K562 (cell line): Measurements from ENCODE around the gene CLSTN2. TPM values are rescaled to one million over a fixed set of nuclear protein-coding genes. Genes with fewer than 3 reads are reported as not detected.

ENCODE experiments used
- ATAC-seq: fragments of 200-7000 bp; cut with Tn5 transposase; 3 replicates; pipeline ENCODE4 v1.9.1; 2020; ENCODE audit warnings: moderate library complexity
- BruUV-seq: library from RNA; stranded (reverse); fragments of 400-500 nt; replicated peaks from 2 replicates; lab custom pipeline; 2021; lab: Mats Ljungman, UMichigan
- CTCF ChIA-PET: fragments of 300-600 bp; formaldehyde crosslinking; extraction: SDS; loops from one replicate; lab custom pipeline; 2021; ENCODE audit warnings: low intra/inter-chr PET ratio; lab: Yijun Ruan, JAX
- POLR2A ChIA-PET: fragments of 300-600, 350-650 bp; sonication (Branson Sonifier 250); formaldehyde crosslinking; extraction: SDS; loops from one replicate; lab custom pipeline; 2021; ENCODE audit warnings: antibody characterized with exemption, inconsistent platforms; lab: Yijun Ruan, JAX
- DNase-seq, 4 experiments: peaks; one replicate each; pipeline versions ENCODE4 v3.0.0 to v3.0.0-alpha.2; 2011 to 2018; ENCODE audit warnings: low spot score in 3 of 4, mixed read lengths in 3 of 4; ENCODE audit errors: extremely low read depth in 1 of 4
- FAIRE-seq: peaks from 2 replicates; lab custom pipeline; 2011; peaks lifted over from hg19 to GRCh38; lab: Jason Lieb, UNC
- H2AFZ ChIP-seq: 2 replicates; pipeline ENCODE4 v1.6.0; 2011; ENCODE audit warnings: low read depth, low read length, control low read depth, inconsistent platforms
- H3K27ac ChIP-seq: fragments of 200-600 bp; 3 replicates; pipeline ENCODE4 v1.8.0; 2011; ENCODE audit warnings: low read depth, mild to moderate bottlenecking, control low read depth, inconsistent platforms, low read length, moderate library complexity, mixed read lengths; ENCODE audit errors: extremely low read depth
- H3K27me3 ChIP-seq, 2 experiments: fragments of 300-600 bp in 1 of 2; 2 replicates in 1 of 2; 3 replicates in 1 of 2; pipeline versions ENCODE4 v1.6.0 to v1.8.0; 2011; ENCODE audit warnings: inconsistent platforms in 2 of 2, low read length in 2 of 2, mild to moderate bottlenecking in 1 of 2, mixed read lengths in 1 of 2, moderate library complexity in 1 of 2; ENCODE audit not compliant: control insufficient read depth in 2 of 2, insufficient read depth in 2 of 2
- H3K36me3 ChIP-seq: fragments of 300-600 bp; 3 replicates; pipeline ENCODE4 v1.8.0; 2011; ENCODE audit warnings: mild to moderate bottlenecking, low read length, inconsistent platforms; ENCODE audit not compliant: control insufficient read depth, insufficient read depth
- H3K4me1 ChIP-seq, 2 experiments: fragments of 200-600 bp in 1 of 2; replicated peaks in 1 of 2; 2 replicates in 1 of 2; 3 replicates in 1 of 2; pipeline versions ENCODE4 v1.5.1 to v1.8.0; 2011; ENCODE audit warnings: inconsistent platforms in 2 of 2, low read length in 2 of 2, mild to moderate bottlenecking in 1 of 2, mixed read lengths in 1 of 2, moderate library complexity in 1 of 2; ENCODE audit not compliant: control insufficient read depth in 2 of 2, insufficient read depth in 2 of 2
- H3K4me2 ChIP-seq: 2 replicates; pipeline ENCODE4 v1.6.1; 2011; ENCODE audit warnings: low read length, control low read depth, inconsistent platforms, mixed read lengths; ENCODE audit not compliant: insufficient read depth
- H3K4me3 ChIP-seq: fragments of 200-600 bp; sonication (generic), shearing (Covaris generic); 2 replicates; pipeline ENCODE4 v1.5.1; 2016; ENCODE audit warnings: control low read depth, inconsistent platforms
- H3K79me2 ChIP-seq: fragments of 200-600 bp; 3 replicates; pipeline ENCODE4 v1.8.0; 2011; ENCODE audit warnings: low read length, inconsistent platforms; ENCODE audit not compliant: control insufficient read depth, insufficient read depth
- H3K9ac ChIP-seq, 2 experiments: 2 replicates each; pipeline versions ENCODE4 v1.6.0 to v1.6.1; 2011; ENCODE audit warnings: low read depth in 2 of 2, low read length in 2 of 2, control low read depth in 1 of 2, inconsistent platforms in 1 of 2, mild to moderate bottlenecking in 1 of 2, mixed read lengths in 1 of 2; ENCODE audit not compliant: insufficient read depth in 1 of 2
- H3K9me1 ChIP-seq: one replicate; pipeline ENCODE4 v1.6.0; 2011; ENCODE audit warnings: inconsistent platforms, mild to moderate bottlenecking, low read length, moderate library complexity; ENCODE audit not compliant: control insufficient read depth, insufficient read depth
- H3K9me3 ChIP-seq: replicated peaks from 2 replicates; pipeline ENCODE4 v1.5.1; 2011; ENCODE audit warnings: low read depth, low read length, inconsistent platforms; ENCODE audit not compliant: control insufficient read depth, insufficient read depth
- H4K20me1 ChIP-seq: replicated peaks from 2 replicates; pipeline ENCODE4 v1.6.1; 2011; ENCODE audit warnings: low read length, inconsistent platforms, mixed read lengths; ENCODE audit not compliant: control insufficient read depth, insufficient read depth
- ARID3B ChIP-seq: fragments of 250-450 bp; sonication (Bioruptor Pico); IDR thresholded peaks from 2 replicates; pipeline ENCODE4 v1.4.0; 2020; ENCODE audit warnings: borderline replicate concordance
- BRF2 ChIP-seq: IDR thresholded peaks from 3 replicates; pipeline ENCODE4 v1.6.1; 2011; ENCODE audit warnings: borderline replicate concordance, mild to moderate bottlenecking; ENCODE audit not compliant: insufficient read length, insufficient read depth
- EGR1 ChIP-seq: fragments of 450-650 bp; conservative IDR thresholded peaks from 2 replicates; pipeline ENCODE4 v1.6.1; 2017; ENCODE audit warnings: mild to moderate bottlenecking
- HNRNPK ChIP-seq: fragments of 200-400 bp; formaldehyde crosslinking; IDR thresholded peaks from one replicate; pipeline ENCODE4 v1.6.1; 2018; ENCODE audit warnings: mild to moderate bottlenecking, low read depth, low read length; ENCODE audit not compliant: poor library complexity, severe bottlenecking
- NCOR1 ChIP-seq: fragments of 450-650 bp; IDR thresholded peaks from 2 replicates; pipeline ENCODE4 v1.6.1; 2016; ENCODE audit warnings: mild to moderate bottlenecking, moderate library complexity
- PRMT5 ChIP-seq: sonication (generic); formaldehyde crosslinking; IDR thresholded peaks from 2 replicates; pipeline ENCODE4 v1.5.0; 2020; ENCODE audit warnings: missing genetic modification reagents
- RHOXF2B ChIP-seq: fragments of 250-450 bp; sonication (Bioruptor Pico); conservative IDR thresholded peaks from 2 replicates; pipeline ENCODE4 v1.5.1; 2021
- ZBTB5 ChIP-seq: fragments of 450-650 bp; IDR thresholded peaks from 2 replicates; pipeline ENCODE4 v1.6.1; 2017; ENCODE audit warnings: antibody characterized with exemption
- ZNF609 ChIP-seq: sonication (generic); formaldehyde crosslinking; IDR thresholded peaks from 2 replicates; pipeline ENCODE4 v1.8.1; 2023; ENCODE audit warnings: missing genetic modification reagents, mild to moderate bottlenecking, borderline replicate concordance
- ZSCAN29 ChIP-seq: fragments of 450-650 bp; IDR thresholded peaks from 2 replicates; pipeline ENCODE4 v1.6.1; 2017
- WGBS: fragments of 100-300 bp; shearing (Covaris generic); methylation state at CpG from one replicate; pipeline ENCODE4 v1.1.6; 2016; ENCODE audit warnings: low coverage, mixed read lengths; ENCODE audit not compliant: insufficient coverage; ENCODE audit errors: missing lambda C conversion rate; 5-methylcytosine and 5-hydroxymethylcytosine counted together
- in situ Hi-C: fragments of 300-500 bp; cut with MboI; formaldehyde crosslinking; loops from 4 replicates; pipeline ENCODE4 v1.15.0; 2018; ENCODE audit warnings: inconsistent platforms, mixed read lengths
- intact Hi-C: fragments of 100-400 bp; cut with micrococcal nuclease; formaldehyde crosslinking; loops from 2 replicates; pipeline ENCODE4 v1.14.2; 2022
- polyA plus RNA-seq, 8 experiments: library from polyadenylated mRNA; depleted of rRNA in 4 of 8; stranded (reverse) in 5 of 8; unstranded in 3 of 8; fragments of >200 nt; fragmentation: Nextera tagmentation in 2 of 8; fragmentation: Illumina TruSeq in 1 of 8; extraction: Ambion mirVana in 2 of 8; extraction: Trizol in 1 of 8; gene quantifications; 2 replicates each; pipeline versions ENCODE4 v1.2.1 to v1.2.3, GENCODE V29; 2011 to 2014; ENCODE audit warnings: inconsistent platforms in 1 of 8, missing spikeins in 1 of 8
- total RNA-seq, 7 experiments: library from RNA; depleted of rRNA in 6 of 7; stranded (reverse); fragments of >200 nt in 6 of 7; fragmentation: Illumina TruSeq in 2 of 7; extraction: Trizol in 2 of 7; gene quantifications; 2 replicates each; pipeline versions ENCODE4 v1.2.1 to v1.2.3, GENCODE V29; 2011 to 2021; ENCODE audit warnings: low replicate concordance in 1 of 7

The CLSTN2 gene
- total and polyA plus RNA-seq, 9 of the 15 experiments (the other 6 are each of a cell fraction or from before 2014, with no cell fraction given): 0.02 to 0.04 (median 0.04) TPM; not detected in 6

- FAIRE-seq: no peak
- TF ChIP-seq ZBTB5: no peak
- TF ChIP-seq BRF2: no peak
- TF ChIP-seq ARID3B (CRISPR knock-in tag): no peak
- no peak for TF ChIP-seq ZSCAN29
- TF ChIP-seq NCOR1: no peak
- no peak for TF ChIP-seq EGR1
- no peak for TF ChIP-seq RHOXF2B
- TF ChIP-seq HNRNPK: no peak
- no peak for TF ChIP-seq ZNF609 (CRISPR knock-in tag)
- TF ChIP-seq PRMT5 (CRISPR knock-in tag): no peak
- no TSS peak for BruUV-seq
- Histone ChIP-seq H3K4me2 (no peak overlapping the region), H3K79me2 (no peaks in the 10 kb centered on the region), H3K9me1 (no peaks in the 10 kb centered on the region), H3K9ac (no peak overlapping the region), H3K36me3 (no peaks in the 10 kb centered on the region), H3K4me3 (no peak overlapping the region), H3K4me1 (no peaks in the 10 kb centered on the region), H3K9me3 (no peaks in the 10 kb centered on the region), H3K27ac (no peak overlapping the region), H4K20me1 (no peaks in the 10 kb centered on the region), H2AFZ (no peak overlapping the region), H3K27me3 (no peaks in the 10 kb centered on the region)
- intact Hi-C loops (no loop called here), in situ Hi-C loops (no loop called here)
- ChIA-PET POLR2A (interaction anchor here (0.6 kb wide), 1 partner anchor 168 kb away, joined by 3 read pairs; no protein-coding TSS in a partner anchor), CTCF (no interaction called here)
- no peak for DNase-seq
- no peak for ATAC-seq
- WGBS: 0% methylated on average over 1 of the region's 2 CpGs
These were observed 507.6 kb downstream of the CLSTN2 start for GRCh38 chr3:140442621-140443020.
